BE2C (cell line): ENCODE data around the gene ZNF236.

Experiments used
- DNase-seq: peaks from one replicate; pipeline ENCODE4 v3.0.0-alpha.2; 2020
- H3K27me3 ChIP-seq: fragments of 250-450 bp; sonication (Bioruptor Pico); 2 replicates; pipeline ENCODE4 v1.5.1; 2020; ENCODE audit warnings: mild to moderate bottlenecking
- H3K36me3 ChIP-seq: fragments of 250-450 bp; sonication (Bioruptor Pico); 2 replicates; pipeline ENCODE4 v1.5.1; 2020; ENCODE audit warnings: mild to moderate bottlenecking
- H3K4me1 ChIP-seq: fragments of 250-450 bp; sonication (Bioruptor Pico); 2 replicates; pipeline ENCODE4 v1.5.1; 2020
- H3K4me3 ChIP-seq: 2 replicates; pipeline ENCODE4 v1.5.1; 2011; ENCODE audit warnings: low read depth, low read length
- H3K9me3 ChIP-seq: fragments of 250-450 bp; sonication (Bioruptor Pico); 2 replicates; pipeline ENCODE4 v1.5.1; 2020
- CTCF ChIP-seq: IDR thresholded peaks from 2 replicates; pipeline ENCODE4 v1.5.1; 2012; ENCODE audit warnings: mild to moderate bottlenecking, low read depth, low read length

The ZNF236 gene

GRCh38 chr18:76897257-76897656 is 74.9 kb downstream of the ZNF236 start:
- Histone ChIP-seq H3K36me3 (peaks cover 26% of the 10 kb centered on the region), H3K4me3 (no peak overlapping the region), H3K9me3 (no peaks in the 10 kb centered on the region), H3K4me1 (no peaks in the 10 kb centered on the region), H3K27me3 (no peaks in the 10 kb centered on the region)
- TF ChIP-seq CTCF, result no peak
- DNase-seq, result no peak

DNA sequence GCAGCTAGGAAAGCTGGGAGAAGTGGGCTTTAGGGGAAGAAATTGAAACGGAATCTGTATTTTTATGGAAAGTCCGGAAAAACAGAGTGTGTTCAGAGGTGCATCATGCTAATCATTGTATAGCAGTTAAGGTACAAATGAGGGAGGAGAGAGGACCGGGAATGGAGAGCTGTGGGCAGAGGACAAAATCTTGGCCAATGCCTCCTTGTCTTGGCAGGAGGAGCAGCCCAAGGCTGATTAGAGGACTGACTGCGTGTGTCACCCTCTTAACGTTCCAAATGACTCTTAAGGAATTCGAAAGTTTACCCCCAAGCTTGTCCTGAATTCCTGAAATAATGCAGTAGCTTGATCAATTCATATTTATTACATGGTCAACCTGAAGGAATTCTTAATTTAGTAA is 81.0 kb downstream of the ZNF236 start:
- no peak overlapping the region for H3K4me3 ChIP-seq
- H3K36me3 ChIP-seq, result no peaks in the 10 kb centered on the region
- no peaks in the 10 kb centered on the region for H3K9me3 ChIP-seq
- no peak for DNase-seq
- no peaks in the 10 kb centered on the region for H3K27me3 ChIP-seq
- H3K4me1 ChIP-seq, result no peaks in the 10 kb centered on the region
- TF ChIP-seq CTCF, result no peak

DNA sequence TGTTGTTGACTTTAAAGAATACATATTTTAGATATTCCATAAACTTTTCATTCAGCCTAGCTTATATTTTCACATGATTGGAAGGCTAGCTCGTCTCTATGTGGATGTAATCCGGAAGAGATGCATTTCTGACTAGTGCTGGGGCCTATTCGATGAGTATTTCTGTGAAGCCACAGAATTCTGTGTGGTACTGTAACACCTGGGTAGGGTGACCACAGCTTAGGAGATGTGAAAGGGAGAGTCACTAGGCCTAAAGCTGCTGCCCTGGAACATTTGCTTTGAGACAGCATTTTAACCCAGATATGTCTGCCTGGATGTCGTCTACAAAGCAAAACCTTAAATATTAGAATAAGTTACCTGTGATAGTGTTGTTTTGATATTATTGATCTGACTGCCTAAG is 83.5 kb downstream of the ZNF236 start:
- TF ChIP-seq CTCF, result no peak
- Histone ChIP-seq H3K36me3 (no peaks in the 10 kb centered on the region), H3K4me1 (no peaks in the 10 kb centered on the region)

DNA sequence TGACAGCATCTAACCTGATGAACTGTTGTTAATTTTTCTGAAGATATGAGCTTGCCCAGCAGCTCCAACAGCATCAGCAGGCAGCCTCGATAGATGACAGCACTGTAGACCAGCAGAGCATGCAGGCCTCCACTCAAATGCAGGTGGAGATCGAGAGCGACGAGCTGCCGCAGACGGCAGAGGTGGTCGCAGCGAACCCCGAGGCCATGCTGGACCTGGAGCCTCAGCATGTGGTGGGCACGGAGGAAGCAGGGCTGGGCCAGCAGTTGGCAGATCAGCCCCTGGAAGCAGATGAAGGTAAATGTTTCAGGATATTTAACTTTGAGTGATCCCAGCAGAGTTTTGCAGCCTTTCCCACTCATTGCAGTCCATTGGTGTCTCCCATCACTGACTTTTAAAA is 85.9 kb downstream of the ZNF236 start:
- H3K27me3 ChIP-seq, result no peaks in the 10 kb centered on the region
- no peak overlapping the region for H3K4me3 ChIP-seq
- no peak for DNase-seq
- no peaks in the 10 kb centered on the region for H3K9me3 ChIP-seq
- no peaks in the 10 kb centered on the region for H3K4me1 ChIP-seq
- TF ChIP-seq CTCF, result no peak
- no peaks in the 10 kb centered on the region for H3K36me3 ChIP-seq

More for the DNA sequence above, 83.5 kb downstream of the ZNF236 start:
- no peak for DNase-seq
- Histone ChIP-seq H3K9me3 (no peaks in the 10 kb centered on the region), H3K27me3 (no peaks in the 10 kb centered on the region), H3K4me3 (no peak overlapping the region)

DNA sequence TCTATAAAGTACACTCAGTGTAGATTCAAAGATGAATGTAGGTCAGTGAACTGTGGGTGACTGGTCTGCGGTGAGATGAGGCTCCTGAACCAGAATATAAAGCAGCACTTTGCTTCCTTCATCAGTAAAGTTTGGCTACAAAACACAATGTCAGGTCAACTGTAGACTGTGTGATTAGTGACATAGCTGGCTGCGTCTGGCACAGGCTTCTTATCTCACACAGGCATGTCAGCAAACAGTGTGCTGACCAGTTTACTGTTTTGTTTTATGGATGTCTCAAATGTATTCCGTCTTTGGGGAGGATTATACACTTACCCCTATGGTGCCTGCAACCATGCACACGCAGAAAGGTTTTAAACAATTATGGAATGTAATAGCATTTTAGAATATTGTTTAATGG is 87.1 kb downstream of the ZNF236 start:
- H3K9me3 ChIP-seq, result no peaks in the 10 kb centered on the region

GRCh38 chr18:76911440-76911839 is 89.1 kb downstream of the ZNF236 start:
- DNase-seq, result no peak
- Histone ChIP-seq H3K4me3 (no peak overlapping the region), H3K9me3 (no peaks in the 10 kb centered on the region), H3K4me1 (no peaks in the 10 kb centered on the region), H3K36me3 (no peaks in the 10 kb centered on the region), H3K27me3 (no peaks in the 10 kb centered on the region)
- no peak for TF ChIP-seq CTCF

More for the DNA sequence above, 87.1 kb downstream of the ZNF236 start:
- no peaks in the 10 kb centered on the region for H3K4me1 ChIP-seq
- no peaks in the 10 kb centered on the region for H3K27me3 ChIP-seq
- DNase-seq, result no peak
- no peaks in the 10 kb centered on the region for H3K36me3 ChIP-seq
- TF ChIP-seq CTCF, result no peak
- H3K4me3 ChIP-seq, result no peak overlapping the region
